Umbilical cord (tissue), 2 donors: ENCODE results near the gene PLEKHM3. TPM values are rescaled to one million over a fixed set of nuclear protein-coding genes. Genes with fewer than 3 reads are reported as not detected.
"Not testable (repeated sequence)": the region's sequence is repeated elsewhere in the genome, so short reads cannot be mapped to it uniquely, and the experiment has no call there.

Experiments
- DNase-seq: peaks from one replicate; pipeline ENCODE4 v3.0.0-alpha.2; 2015; ENCODE audit warnings: low spot score
- total RNA-seq: library from RNA; depleted of rRNA; stranded (reverse); fragments of >200 nt; gene quantifications from one replicate; pipeline ENCODE4 v1.2.3, GENCODE V29; 2014; ENCODE audit warnings: low replicate concordance; ENCODE audit not compliant: insufficient read depth

PLEKHM3 gene
- total RNA-seq, 1 donor from 2014 or later, result 27.0 TPM

GRCh38 chr2:207926133-207926988 lies 99.0 kb downstream of the PLEKHM3 start:
- no peak for DNase-seq

- DNase-seq, result no peak
Observed at GRCh38 chr2:207925601-207926000, 99.7 kb downstream of the PLEKHM3 start.

GRCh38 chr2:207921606-207922005 lies 103.7 kb downstream of the PLEKHM3 start:
- no peak for DNase-seq

- DNase-seq, result no peak
Observed at GRCh38 chr2:207920721-207921120, 104.6 kb downstream of the PLEKHM3 start.

- no peak for DNase-seq
Observed at GRCh38 chr2:207920321-207920720, 105.0 kb downstream of the PLEKHM3 start.

- no peak for DNase-seq
Observed at GRCh38 chr2:207919164-207919919, 106.0 kb downstream of the PLEKHM3 start.

- DNase-seq, result no peak
Observed at GRCh38 chr2:207914716-207915115, 110.6 kb downstream of the PLEKHM3 start.

GRCh38 chr2:207913772-207914358 lies 111.5 kb downstream of the PLEKHM3 start:
- DNase-seq, result no peak

- DNase-seq, result no peak
Observed at GRCh38 chr2:207911856-207912255, 113.5 kb downstream of the PLEKHM3 start.

- no peak for DNase-seq
Observed at GRCh38 chr2:207911215-207911614, 114.1 kb downstream of the PLEKHM3 start.

GRCh38 chr2:207906495-207906894 lies 118.8 kb downstream of the PLEKHM3 start:
- not testable (repeated sequence) for DNase-seq

GRCh38 chr2:207905546-207905945 lies 119.8 kb downstream of the PLEKHM3 start:
- DNase-seq, result no peak

GRCh38 chr2:207903236-207903635 lies 122.1 kb downstream of the PLEKHM3 start:
- no peak for DNase-seq

- no peak for DNase-seq
Observed at GRCh38 chr2:207902821-207903220, 122.5 kb downstream of the PLEKHM3 start.

- no peak for DNase-seq
Observed at GRCh38 chr2:207901829-207902228, 123.5 kb downstream of the PLEKHM3 start.

- no peak for DNase-seq
Observed at GRCh38 chr2:207901401-207901800, 123.9 kb downstream of the PLEKHM3 start.

GRCh38 chr2:207898354-207898695 lies 127.0 kb downstream of the PLEKHM3 start:
- DNase-seq, result no peak

- DNase-seq, result no peak
Observed at GRCh38 chr2:207897541-207898353, 127.6 kb downstream of the PLEKHM3 start.

GRCh38 chr2:207896525-207897285 lies 128.6 kb downstream of the PLEKHM3 start:
- no peak for DNase-seq

GRCh38 chr2:207895274-207895860 lies 130.0 kb downstream of the PLEKHM3 start:
- no peak for DNase-seq
